ENCODE measurements around the gene PLCH1. TPM values are rescaled to one million over a fixed set of nuclear protein-coding genes. Genes with fewer than 3 reads are reported as not detected.

The PLCH1 gene
- total and polyA plus RNA-seq, 7 donors, result 0.03 to 1.1 (median 0.06) TPM; not detected in 2

GRCh38 chr3:155485897-155486296 lies 259.0 kb downstream of the PLCH1 start:
- no peak for TF ChIP-seq CTCF (IDR thresholded peaks at IDR 0.05)
- Histone ChIP-seq H3K9me3 (no peaks in the 10 kb centered on the region), H3K36me3 (ENCODE audit: insufficient read depth in 1 of 2, low read depth in 1 of 2) (no peaks in the 10 kb centered on the region), H3K4me3 (no peak overlapping the region), H3K4me1 (no peaks in the 10 kb centered on the region), H3K27me3 (ENCODE audit: insufficient read depth in 3 of 3, low read length in 2 of 3) (no peaks in the 10 kb centered on the region), H3K27ac (no peak overlapping the region)
- intact Hi-C loops (cut with DNase I), result no loop called here
- DNase-seq, result no peak
- no peak for ATAC-seq
- WGBS, 3 donors, result 86 to 96% (median 89%) methylated on average over 1 of the region's 1 CpG

GRCh38 chr3:155481591-155481990 lies 263.3 kb downstream of the PLCH1 start:
- ATAC-seq (no peak), DNase-seq (no peak)
- Histone ChIP-seq H3K27me3 (ENCODE audit: insufficient read depth in 3 of 3, low read length in 2 of 3) (no peaks in the 10 kb centered on the region), H3K4me3 (no peak overlapping the region), H3K36me3 (ENCODE audit: insufficient read depth in 1 of 2, low read depth in 1 of 2) (no peaks in the 10 kb centered on the region), H3K4me1 (no peaks in the 10 kb centered on the region), H3K27ac (no peak overlapping the region), H3K9me3 (peaks cover 14% of the 10 kb centered on the region)
- WGBS, 3 donors, result 89% methylated on average over 2 of the region's 2 CpGs
- intact Hi-C loops (cut with DNase I), result no loop called here
- no peak for TF ChIP-seq CTCF (IDR thresholded peaks at IDR 0.05)

- Histone ChIP-seq H3K36me3 (ENCODE audit: insufficient read depth in 1 of 2, low read depth in 1 of 2) (no peaks in the 10 kb centered on the region), H3K4me1 (no peaks in the 10 kb centered on the region), H3K27ac (no peak overlapping the region), H3K4me3 (no peak overlapping the region), H3K27me3 (ENCODE audit: insufficient read depth in 3 of 3, low read length in 2 of 3) (no peaks in the 10 kb centered on the region), H3K9me3 (peaks cover 18% of the 10 kb centered on the region)
- 73 to 74% (median 73%) methylated on average over 12 of the region's 12 CpGs for WGBS, 3 donors
- intact Hi-C loops (cut with DNase I), result no loop called here
- no peak for TF ChIP-seq CTCF (IDR thresholded peaks at IDR 0.05)
- no peak for ATAC-seq
- no peak for DNase-seq
Measured at GRCh38 chr3:155481089-155481488, 263.8 kb downstream of the PLCH1 start.

GRCh38 chr3:155465664-155466063 lies 279.2 kb downstream of the PLCH1 start:
- no peaks in the 10 kb centered on the region for H3K4me1 ChIP-seq
- TF ChIP-seq CTCF (IDR thresholded peaks at IDR 0.05), result no peak
- DNase-seq (no peak), ATAC-seq (no peak)
- H3K9me3 ChIP-seq, result no peaks in the 10 kb centered on the region
- H3K36me3 ChIP-seq (ENCODE audit: insufficient read depth in 1 of 2, low read depth in 1 of 2), result no peaks in the 10 kb centered on the region
- 64 to 71% (median 68%) methylated on average over 2 of the region's 2 CpGs for WGBS, 3 donors
- H3K27me3 ChIP-seq (ENCODE audit: insufficient read depth in 3 of 3, low read length in 2 of 3), result no peaks in the 10 kb centered on the region
- H3K4me3 ChIP-seq, result no peak overlapping the region
- no peak overlapping the region for H3K27ac ChIP-seq
- intact Hi-C loops (cut with DNase I), result no loop called here

- no peak for DNase-seq
- H3K4me3 ChIP-seq, result no peak overlapping the region
- intact Hi-C loops (cut with DNase I), result no loop called here
- no peaks in the 10 kb centered on the region for H3K27me3 ChIP-seq (ENCODE audit: insufficient read depth in 3 of 3, low read length in 2 of 3)
- H3K27ac ChIP-seq, result no peak overlapping the region
- no peak for ATAC-seq
- H3K4me1 ChIP-seq, result no peaks in the 10 kb centered on the region
- WGBS, 3 donors, result 75 to 87% (median 76%) methylated on average over 4 of the region's 4 CpGs
- no peaks in the 10 kb centered on the region for H3K9me3 ChIP-seq
- no peaks in the 10 kb centered on the region for H3K36me3 ChIP-seq (ENCODE audit: insufficient read depth in 1 of 2, low read depth in 1 of 2)
- TF ChIP-seq CTCF (IDR thresholded peaks at IDR 0.05), result no peak
Measured at GRCh38 chr3:155462672-155463071, 282.2 kb downstream of the PLCH1 start.
